NCI-H774 (cell line): ENCODE data around the gene HAPLN3.
A peak's percentile ranks its signal among the peaks of the same experiment; 100 is the strongest.
"Not testable (repeated sequence)": the region's sequence is repeated elsewhere in the genome, so short reads cannot be mapped to it uniquely, and the experiment has no call there.

Experiments
- DNase-seq: peaks from one replicate; lab custom pipeline; 2025; lab: John Stamatoyannopoulos, UW

HAPLN3 gene

GRCh38 chr15:88894819-88895767 is at the start of gene HAPLN3:
Gene HAPLN3 (minus strand): TSS chr15:88895544. CDS start chr15:88887298, 8,246 bp downstream.
- no peak for DNase-seq

DNA sequence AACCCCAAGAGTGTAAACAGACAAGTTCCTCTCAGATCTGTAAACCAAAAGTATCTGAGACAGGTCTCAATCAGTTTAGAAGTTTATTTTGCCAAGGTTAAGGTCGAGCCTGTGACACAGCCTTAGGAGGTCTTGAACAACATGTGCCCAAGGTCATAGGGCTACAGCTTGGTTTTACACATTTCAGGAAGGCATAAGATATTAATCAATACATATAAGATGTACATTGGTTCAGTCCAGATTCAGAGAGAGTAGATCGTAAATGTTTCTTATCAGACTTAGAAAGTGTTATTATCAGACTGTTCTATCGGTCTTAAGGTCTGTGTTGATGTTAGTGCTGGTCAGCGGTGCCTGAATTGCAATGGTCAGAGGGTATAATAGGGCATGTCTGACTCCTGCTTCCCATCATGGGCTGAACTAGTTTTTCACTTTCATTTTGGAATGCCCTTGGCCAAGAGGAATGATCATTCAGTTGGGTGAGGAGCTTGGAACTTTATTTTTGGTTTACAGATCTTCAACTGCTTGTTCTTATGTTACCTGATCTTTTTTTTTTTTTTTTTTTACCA is 44.8 kb upstream of the HAPLN3 start:
- no peak for DNase-seq

DNA sequence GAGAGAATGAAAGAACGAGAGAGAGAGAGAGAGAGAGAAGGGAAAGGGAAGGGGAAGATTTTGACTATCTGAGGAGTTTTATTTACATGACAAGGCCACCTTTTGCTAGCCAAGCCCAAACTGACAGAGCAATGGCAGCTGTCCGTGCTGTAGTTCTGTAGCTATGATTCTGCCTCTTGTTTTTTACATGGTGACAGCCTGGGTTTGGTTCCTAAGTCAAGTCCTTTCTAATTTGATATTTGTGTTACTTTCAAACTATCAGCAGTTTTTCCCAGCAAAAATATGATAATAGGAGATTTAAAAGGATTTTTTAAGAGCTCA is 44.1 kb upstream of the HAPLN3 start:
- DNase-seq: no peak

DNA sequence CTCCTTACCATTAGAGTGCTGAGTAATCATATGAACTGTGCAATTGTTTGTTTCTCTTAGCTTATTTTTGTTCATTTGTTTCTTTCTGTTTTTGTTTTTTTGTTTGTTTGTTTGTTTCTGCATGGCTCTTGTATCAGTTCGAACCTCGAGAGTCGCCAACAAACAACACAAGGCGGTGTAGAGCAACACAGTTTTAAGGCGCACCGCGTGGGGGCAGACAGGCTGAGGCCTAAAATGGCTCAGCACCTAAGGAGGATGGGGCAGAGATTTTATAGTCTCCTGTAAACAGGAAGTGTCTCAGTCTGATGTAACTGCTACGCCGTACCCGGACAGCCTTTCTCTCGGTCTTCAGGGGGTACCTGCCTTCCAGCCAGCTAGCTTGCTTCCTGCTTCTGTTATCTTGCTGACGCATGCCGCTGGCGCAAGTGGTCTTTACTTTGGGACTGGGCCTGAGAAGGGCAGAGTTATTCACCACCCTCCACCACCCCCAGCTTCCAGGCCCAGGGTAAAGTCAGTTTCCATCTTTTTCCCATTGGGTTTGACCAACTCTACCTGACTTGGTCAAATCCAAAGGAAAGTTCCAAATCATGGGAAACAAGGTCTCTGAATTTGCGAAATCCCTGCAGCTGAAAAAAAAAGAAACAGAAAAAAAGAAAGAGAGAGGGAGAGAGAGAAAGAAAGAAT is 43.6 kb upstream of the HAPLN3 start:
- no peak for DNase-seq

GRCh38 chr15:88934449-88934848 is 39.1 kb upstream of the HAPLN3 start:
- not testable (repeated sequence) for DNase-seq

DNA sequence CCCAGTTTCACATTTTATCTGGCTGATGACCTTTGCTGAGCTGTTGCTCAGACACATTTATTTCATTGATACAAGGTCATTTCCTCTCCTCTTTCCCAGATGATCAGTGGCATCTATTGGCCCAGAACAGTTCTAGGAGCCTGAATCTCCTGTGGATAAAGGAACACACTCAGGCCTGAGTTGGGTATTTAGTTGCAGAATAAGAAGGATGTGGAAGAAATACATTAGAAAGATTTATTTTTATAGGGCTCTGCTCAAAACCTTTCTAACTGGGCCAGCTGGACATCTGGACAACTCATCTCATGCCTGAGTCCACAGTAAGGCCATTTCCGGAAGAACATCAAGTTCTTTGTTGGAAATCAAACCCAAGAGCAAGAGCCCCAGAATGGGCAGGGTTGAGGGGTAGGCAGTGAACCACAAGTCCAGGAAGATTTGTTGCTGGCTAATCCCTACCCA is 37.6 kb upstream of the HAPLN3 start:
- no peak for DNase-seq

GRCh38 chr15:88932271-88932874 is 37.0 kb upstream of the HAPLN3 start:
- no peak for DNase-seq

GRCh38 chr15:88930579-88930978 is 35.2 kb upstream of the HAPLN3 start:
- no peak for DNase-seq

- DNase-seq: not testable (repeated sequence)
Measured at GRCh38 chr15:88929358-88930098, 34.2 kb upstream of the HAPLN3 start.

DNA sequence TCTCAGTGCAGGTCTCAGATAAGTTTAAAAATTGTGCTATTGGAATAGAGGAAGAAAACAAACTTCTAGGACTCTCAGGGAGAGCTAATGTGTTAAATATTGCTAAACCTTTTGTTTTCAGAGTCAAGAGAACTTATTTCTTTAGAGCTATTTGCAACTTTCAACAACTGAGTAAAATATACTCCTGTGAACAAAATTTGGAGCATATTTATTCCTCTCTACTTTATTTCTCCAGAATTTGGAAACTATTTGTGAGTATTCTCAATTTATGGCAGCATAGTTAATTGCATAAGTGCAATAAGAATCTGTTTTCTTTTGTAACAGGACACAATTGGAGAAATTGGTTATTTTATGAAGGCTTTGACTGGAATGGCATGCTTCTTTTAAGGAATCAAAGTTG is 32.8 kb upstream of the HAPLN3 start:
- DNase-seq: not testable (repeated sequence)

- not testable (repeated sequence) for DNase-seq
Measured at GRCh38 chr15:88925648-88926047, 30.3 kb upstream of the HAPLN3 start.

DNA sequence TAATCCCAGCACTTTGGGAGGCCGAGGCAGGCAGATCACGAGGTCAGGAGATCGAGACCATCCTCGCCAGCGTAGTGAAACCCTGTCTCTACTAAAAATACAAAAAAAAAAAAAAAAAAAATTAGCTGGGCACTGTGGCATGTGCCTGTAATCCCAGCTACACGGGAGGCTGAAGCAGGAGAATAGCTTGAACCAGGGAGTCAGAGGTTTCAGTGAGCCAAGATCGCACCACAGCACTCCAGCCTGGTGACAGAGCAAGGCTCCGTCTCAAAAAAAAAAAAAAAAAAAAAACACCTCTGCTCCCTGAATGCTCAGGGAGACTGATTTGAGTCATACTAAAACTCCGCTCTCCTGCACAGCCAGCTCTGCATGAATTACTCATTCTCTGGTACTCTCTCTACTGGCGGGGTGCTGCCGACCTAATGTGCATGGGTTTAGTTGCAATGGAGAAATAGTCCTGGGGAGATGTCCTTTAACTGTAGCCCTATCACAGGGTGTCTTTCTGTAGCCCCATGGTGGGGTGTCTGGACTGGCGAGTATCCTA is 25.6 kb upstream of the HAPLN3 start:
- DNase-seq: not testable (repeated sequence)

DNA sequence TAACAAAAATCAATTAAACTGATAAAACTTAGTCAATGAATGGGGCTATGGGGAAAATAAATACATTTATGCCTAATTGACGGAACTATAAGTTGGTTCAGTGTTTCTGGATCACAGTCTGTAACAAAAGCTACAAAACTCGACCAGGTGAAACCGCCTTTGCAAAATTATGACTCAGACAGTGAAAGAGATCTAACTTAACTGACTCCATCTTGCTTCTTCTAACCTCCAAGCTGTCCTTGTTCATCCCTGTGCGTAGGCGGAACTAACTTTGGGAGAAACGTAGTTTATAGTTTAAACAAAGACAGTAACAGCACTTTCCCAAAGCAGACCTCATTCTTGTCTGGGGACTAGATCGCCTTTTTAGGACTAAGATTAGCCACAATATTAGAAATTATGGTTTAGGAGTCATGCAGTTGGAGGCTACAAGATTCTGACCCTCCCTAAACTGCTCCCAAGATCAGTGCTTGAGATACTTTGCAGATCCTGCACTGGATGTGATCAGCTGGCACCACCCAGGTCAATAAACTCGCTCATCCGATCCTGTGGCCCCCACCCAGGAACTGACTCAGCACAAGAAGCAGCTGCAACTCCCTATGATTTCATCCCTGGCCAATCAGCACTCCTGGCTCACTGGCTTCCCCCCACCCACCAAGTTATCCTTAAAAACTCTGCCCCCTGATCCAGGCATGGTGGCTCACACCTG is 25.0 kb upstream of the HAPLN3 start:
- no peak for DNase-seq

DNA sequence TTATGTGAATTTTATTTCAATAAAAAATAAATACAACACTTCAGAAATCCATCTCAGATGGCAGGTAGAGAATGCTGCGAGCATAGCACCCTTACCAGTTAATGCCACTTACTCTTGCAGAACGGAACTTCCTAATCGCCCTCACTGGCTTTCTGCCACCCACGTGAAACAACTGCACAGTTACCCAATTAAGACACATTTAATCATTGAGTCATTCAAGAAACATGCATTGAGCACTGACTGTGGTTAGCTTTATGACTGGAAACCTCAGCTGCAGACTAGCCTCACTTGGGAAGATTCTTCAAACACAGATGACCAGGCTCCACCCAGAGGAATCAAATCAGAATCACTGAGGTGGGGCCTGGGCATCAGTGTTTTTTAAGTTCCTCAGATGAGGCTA is 23.4 kb upstream of the HAPLN3 start:
- no peak for DNase-seq

GRCh38 chr15:88917760-88918159 is 22.4 kb upstream of the HAPLN3 start:
- no peak for DNase-seq

GRCh38 chr15:88915354-88915753 is 20.0 kb upstream of the HAPLN3 start:
- no peak for DNase-seq

DNA sequence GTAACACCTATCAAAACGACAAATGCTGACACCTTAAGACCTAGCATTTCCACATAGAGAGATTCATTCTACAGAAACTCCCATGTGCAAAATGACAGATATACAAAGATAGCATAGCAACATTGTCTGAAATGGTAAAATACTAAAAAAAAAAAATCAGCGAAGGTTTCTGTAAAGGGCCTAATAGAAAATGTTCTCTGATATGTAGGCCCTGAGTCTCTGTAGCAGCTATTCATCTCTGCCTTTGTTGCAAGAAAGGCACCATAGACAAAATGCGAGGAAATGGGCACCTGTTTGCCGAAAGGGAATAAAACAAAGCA is 18.5 kb upstream of the HAPLN3 start:
- DNase-seq: no peak

DNA sequence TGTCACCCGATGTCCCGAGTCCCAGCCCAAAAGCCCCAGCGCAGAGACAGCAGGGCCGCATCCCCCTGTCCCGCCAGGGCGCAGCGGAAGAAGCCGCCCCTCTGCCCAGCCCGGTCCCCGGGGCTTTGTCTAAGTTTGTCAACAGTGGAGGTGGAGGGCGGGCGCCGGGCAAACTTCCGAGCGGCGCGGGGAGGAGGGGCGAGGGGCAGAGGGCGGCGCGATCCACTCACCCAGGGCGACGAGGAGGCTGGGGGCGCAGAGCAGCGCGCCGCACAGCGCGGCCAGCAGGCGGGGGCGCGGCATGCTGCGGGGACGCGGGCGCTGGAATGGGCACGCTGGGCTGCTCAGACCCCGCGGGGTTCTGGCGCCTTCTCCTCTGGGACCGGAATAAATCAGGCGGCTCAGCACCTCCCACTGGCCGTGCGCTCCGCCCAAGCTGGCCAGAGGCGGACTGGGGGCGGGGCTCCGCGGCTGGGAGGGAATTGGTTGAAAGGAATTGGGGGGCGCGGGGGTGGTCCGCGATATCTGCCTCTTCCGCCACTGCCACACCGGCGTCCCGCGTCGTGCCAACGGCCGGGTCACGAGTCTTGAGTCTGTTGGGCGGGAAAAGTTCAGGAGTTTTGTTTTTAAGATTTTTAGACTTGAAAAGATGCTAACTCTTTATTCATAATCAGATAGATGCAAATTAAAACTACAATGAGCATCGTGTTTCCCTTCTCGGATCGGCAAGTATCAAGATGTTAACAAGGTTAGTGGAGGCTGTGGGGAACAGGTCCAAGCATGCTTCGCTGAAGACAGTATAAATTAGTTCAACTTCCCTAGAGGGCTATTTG is 17.9 kb upstream of the HAPLN3 start, which contains the start of gene MFGE8:
Gene MFGE8, minus strand, starts transcription at position 363 of the 833 bp plus-strand sequence. Its CDS starts 60 bp downstream, at position 303.
- peak; percentile 29 for DNase-seq

- DNase-seq: no peak
Measured at GRCh38 chr15:88912500-88912921, 17.2 kb upstream of the HAPLN3 start.

DNA sequence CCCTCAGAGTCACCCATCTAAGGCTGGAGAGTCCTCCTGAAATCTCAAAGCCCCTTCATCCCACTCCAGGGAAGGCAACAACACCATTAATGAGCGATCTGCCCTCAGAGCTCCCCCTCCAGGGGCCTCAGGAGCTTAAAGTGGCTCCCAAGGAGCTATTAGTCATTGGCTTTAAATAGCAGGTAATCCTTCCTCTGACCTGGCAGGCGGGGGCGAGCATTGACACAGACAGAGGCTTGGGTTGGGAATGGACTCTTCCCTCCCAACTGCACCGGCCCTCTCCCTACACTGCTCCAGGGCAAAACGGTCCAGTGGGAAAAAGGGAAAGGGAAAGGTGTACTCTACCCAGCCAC is 16.4 kb upstream of the HAPLN3 start:
- no peak for DNase-seq
